ENCODE data around the gene RAB6A. TPM values are rescaled to one million over a fixed set of nuclear protein-coding genes. Genes with fewer than 3 reads are reported as not detected.

Gene RAB6A
- total and polyA plus RNA-seq, 10 of the 15 experiments (the other 5 are each of a cell fraction or from before 2014, with no cell fraction given) = 9.8 to 107 (median 34.1) TPM

GRCh38 chr11:73760679-73761402 is at the start of gene RAB6A (continued):
- TF ChIP-seq, protein P1, sequence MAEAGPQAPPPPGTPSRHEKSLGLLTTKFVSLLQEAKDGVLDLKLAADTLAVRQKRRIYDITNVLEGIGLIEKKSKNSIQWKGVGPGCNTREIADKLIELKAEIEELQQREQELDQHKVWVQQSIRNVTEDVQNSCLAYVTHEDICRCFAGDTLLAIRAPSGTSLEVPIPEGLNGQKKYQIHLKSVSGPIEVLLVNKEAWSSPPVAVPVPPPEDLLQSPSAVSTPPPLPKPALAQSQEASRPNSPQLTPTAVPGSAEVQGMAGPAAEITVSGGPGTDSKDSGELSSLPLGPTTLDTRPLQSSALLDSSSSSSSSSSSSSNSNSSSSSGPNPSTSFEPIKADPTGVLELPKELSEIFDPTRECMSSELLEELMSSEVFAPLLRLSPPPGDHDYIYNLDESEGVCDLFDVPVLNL (IDR thresholded peaks at IDR 0.05; ENCODE audit: low read depth, low read length) = no peak
- no peak for TF ChIP-seq TBL1XR1 (IDR thresholded peaks at IDR 0.05; ENCODE audit: low read depth, low read length)
- no peak for TF ChIP-seq ZSCAN29 (IDR thresholded peaks at IDR 0.05)
- peak; percentile 72; the same call in 1 of the 2 replicates for TF ChIP-seq ELK1 (IDR thresholded peaks at IDR 0.05; ENCODE audit: low read depth, low read length)
- TF ChIP-seq, protein P2, sequence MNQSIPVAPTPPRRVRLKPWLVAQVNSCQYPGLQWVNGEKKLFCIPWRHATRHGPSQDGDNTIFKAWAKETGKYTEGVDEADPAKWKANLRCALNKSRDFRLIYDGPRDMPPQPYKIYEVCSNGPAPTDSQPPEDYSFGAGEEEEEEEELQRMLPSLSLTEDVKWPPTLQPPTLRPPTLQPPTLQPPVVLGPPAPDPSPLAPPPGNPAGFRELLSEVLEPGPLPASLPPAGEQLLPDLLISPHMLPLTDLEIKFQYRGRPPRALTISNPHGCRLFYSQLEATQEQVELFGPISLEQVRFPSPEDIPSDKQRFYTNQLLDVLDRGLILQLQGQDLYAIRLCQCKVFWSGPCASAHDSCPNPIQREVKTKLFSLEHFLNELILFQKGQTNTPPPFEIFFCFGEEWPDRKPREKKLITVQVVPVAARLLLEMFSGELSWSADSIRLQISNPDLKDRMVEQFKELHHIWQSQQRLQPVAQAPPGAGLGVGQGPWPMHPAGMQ (IDR thresholded peaks at IDR 0.05; ENCODE audit: borderline replicate concordance) = no peak
- no peak for TF ChIP-seq RBBP5 (conservative IDR thresholded peaks at IDR 0.05)
- no peak for TF ChIP-seq EP300 (IDR thresholded peaks at IDR 0.05; ENCODE audit: borderline replicate concordance in 1 of 2, control insufficient read depth in 1 of 2, low read depth in 2 of 2, low read length in 2 of 2)

DNA sequence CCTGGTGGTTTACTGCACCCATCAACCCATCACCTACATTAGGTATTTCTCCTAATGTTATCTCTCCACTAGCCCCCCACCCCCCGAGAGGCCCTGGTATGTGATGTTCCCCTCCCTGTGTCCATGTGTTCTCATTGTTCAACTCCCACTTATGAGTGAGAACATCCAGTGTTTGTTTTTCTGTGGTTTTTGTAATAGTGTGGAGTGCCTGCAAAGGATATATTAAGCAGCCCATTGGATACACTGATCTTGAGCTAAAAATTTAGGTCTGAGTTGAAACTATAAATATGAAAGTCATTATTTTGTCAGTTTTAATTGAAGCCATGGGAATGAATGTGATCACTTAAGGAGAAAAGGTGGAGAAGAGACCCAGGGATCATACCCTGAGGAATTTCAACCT is 49.8 kb upstream of the RAB6A start:
- in situ Hi-C loops (cut with MboI) (no loop called here), intact Hi-C loops (cut with micrococcal nuclease; ENCODE audit: unreplicated experiment) (no loop called here)
- no peaks in the 10 kb centered on the region for H4K20me1 ChIP-seq (ENCODE audit: control insufficient read depth, insufficient read depth)
- no peak for TF ChIP-seq IKZF2 (IDR thresholded peaks at IDR 0.05)
- TF ChIP-seq MEF2A (IDR thresholded peaks at IDR 0.05; ENCODE audit: insufficient read depth, low read depth, low read length) = no peak
- no peak for TF ChIP-seq MYB (IDR thresholded peaks at IDR 0.05; ENCODE audit: borderline replicate concordance, low read depth, low read length)
- TF ChIP-seq RFX5 (IDR thresholded peaks at IDR 0.05; ENCODE audit: low read depth, low read length) = no peak
- no peak for TF ChIP-seq MEF2B (IDR thresholded peaks at IDR 0.05; ENCODE audit: partially characterized antibody, poor library complexity, severe bottlenecking)
- no peak for TF ChIP-seq SREBF1 (IDR thresholded peaks at IDR 0.05; ENCODE audit: low read length)
- H3K27me3 ChIP-seq (replicated peaks in 1 of 2; ENCODE audit: control insufficient read depth in 2 of 2, insufficient read depth in 2 of 2, low read length in 1 of 2) = no peaks in the 10 kb centered on the region
- SMC1A ChIA-PET (ENCODE audit: uncharacterized antibody, unreplicated experiment) = no interaction called here
- DNase-seq (ENCODE audit: low read depth, low spot score) = no peak
- no peak overlapping the region for H3K4me2 ChIP-seq (ENCODE audit: control insufficient read depth, insufficient read depth)
- H3K79me2 ChIP-seq (ENCODE audit: control insufficient read depth, insufficient read depth, low read length) = no peaks in the 10 kb centered on the region
- H3K27ac ChIP-seq (ENCODE audit: control insufficient read depth, insufficient read depth) = no peak overlapping the region
- RAD21 ChIA-PET (ENCODE audit: unreplicated experiment) = no interaction called here
- no peaks in the 10 kb centered on the region for H3K4me1 ChIP-seq (ENCODE audit: control insufficient read depth, insufficient read depth, low read length)
- no peak for FAIRE-seq
- H3K36me3 ChIP-seq (ENCODE audit: control insufficient read depth in 2 of 2, insufficient read depth in 2 of 2, low read length in 1 of 2) = no peaks in the 10 kb centered on the region; a peak in 1 of 4 replicates
- no peak overlapping the region for H3K9ac ChIP-seq (ENCODE audit: control insufficient read depth, insufficient read depth, low read length)
- POLR2A ChIA-PET = interaction anchor here (0.7 kb wide), 1 partner anchor 222 kb away, joined by 4 read pairs; no protein-coding TSS in a partner anchor
- CTCF ChIA-PET = no interaction called here
- no peak overlapping the region for H3K4me3 ChIP-seq
- 89% methylated on average over 1 of the region's 1 CpG for WGBS (ENCODE audit: insufficient coverage, insufficient replicate concordance, low lambda C conversion rate, missing lambda C conversion rate)
- ATAC-seq = no peak
- no peaks in the 10 kb centered on the region for H3K9me3 ChIP-seq (replicated peaks; ENCODE audit: control insufficient read depth, insufficient read depth, low read length)
- BruUV-seq (replicated peaks) = no TSS peak
- H2AFZ ChIP-seq (ENCODE audit: control insufficient read depth, low read depth, low read length) = no peak overlapping the region

Measured in GM12878 (cell line).